HG03439 (cell line): ENCODE measurements around the gene SOX8.
"Not testable (repeated sequence)": the region's sequence is repeated elsewhere in the genome, so short reads cannot be mapped to it uniquely, and the experiment has no call there.

Experiments used
- ATAC-seq: cut with Tn5 transposase; IDR thresholded peaks from one replicate; pipeline ENCODE4 v1.9.1; 2021; ENCODE audit warnings: mild to moderate bottlenecking, moderate library complexity; ENCODE audit not compliant: unreplicated experiment

SOX8 gene

GRCh38 chr16:952321-952720 is 29.2 kb upstream of the SOX8 start:
- ATAC-seq, result no peak

DNA sequence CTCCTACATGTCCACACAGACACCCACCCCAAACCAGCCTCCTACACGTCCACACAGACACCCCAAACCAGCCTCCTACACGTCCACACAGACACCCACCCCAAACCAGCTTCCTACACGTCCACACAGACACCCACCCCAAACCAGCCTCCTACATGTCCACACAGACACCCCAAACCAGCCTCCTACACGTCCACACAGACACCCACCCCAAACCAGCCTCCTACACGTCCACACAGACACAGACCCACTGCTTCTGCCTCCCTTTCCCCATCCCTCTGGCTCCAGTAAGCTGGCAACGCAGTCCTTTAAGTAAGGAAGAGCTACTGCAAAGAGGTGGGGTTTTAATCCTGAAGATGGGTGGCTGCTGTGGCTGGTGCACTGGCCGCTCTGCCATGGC is 27.8 kb upstream of the SOX8 start:
- ATAC-seq, result not testable (repeated sequence)

DNA sequence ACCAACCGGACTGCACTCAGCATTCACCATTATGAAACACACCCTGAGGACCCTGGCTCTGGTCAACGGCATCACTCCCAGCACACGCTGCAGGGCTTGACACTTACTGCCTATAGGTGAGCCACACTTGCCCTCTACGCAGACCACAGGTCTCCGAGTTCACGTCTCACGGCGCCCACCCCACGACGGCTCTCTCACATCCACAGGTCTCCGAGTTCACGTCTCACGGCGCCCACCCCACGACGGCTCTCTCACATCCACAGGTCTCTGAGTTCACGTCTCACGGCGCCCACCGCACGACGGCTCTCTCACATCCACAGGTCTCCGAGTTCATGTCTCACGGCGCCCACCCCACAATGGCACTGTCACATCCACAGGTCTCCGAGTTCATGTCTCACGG is 25.8 kb upstream of the SOX8 start:
- not testable (repeated sequence) for ATAC-seq

DNA sequence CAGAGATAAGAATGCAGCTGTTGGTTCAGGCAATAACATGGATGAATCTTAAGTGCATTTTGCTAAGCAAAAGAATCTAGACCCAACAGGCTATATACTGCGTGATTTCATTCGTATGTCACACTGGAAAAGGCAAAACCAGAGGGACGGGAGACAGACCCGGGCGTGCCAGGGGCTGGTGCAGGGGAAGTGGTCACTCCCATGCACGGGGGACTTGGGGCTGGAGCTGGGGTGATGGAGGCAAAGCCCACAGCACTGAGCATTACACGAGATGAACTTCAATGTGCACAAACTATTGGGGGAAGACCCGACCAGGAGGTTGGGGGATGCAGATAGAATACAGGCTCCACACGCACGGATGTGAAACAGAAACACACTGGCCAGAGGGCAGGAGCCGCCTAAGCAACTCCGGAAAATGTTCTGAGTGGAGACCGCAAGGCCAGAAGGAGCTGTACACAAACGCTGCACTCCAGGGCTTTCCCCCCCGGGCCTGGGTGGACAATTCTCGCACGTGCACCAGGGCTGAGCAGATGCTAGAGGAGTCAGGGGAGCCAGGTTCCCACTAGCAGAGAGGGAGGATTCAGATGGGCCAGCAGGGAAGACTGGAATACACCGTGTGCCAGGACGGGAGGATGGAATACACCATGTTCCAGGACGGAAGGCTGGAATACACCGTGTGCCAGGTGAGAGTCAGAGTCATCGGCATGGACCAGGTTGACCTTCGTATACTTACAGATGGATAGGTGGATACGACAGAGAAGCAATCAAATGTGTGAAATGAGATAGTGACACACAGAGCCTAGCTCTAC is 22.1 kb upstream of the SOX8 start:
- ATAC-seq, result no peak

DNA sequence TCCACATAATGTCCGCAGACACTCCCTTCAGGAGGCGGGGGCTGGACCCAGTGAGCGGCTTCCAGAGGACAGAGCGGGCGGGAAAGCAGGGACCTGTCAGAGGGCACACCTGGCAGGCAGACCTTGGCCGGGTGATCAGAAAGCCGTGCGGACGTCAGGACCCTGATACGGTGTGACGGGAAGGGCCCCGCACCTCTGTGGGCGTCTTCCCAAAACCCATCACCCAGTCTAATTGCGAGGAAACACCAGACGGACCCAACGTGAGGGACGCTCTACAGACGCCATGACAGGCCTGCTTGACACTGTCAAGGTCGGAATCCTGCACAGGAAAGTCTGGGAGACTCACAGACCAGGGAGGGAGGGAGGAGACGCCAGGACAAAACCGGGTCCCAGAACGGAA is 19.2 kb upstream of the SOX8 start:
- ATAC-seq, result no peak

DNA sequence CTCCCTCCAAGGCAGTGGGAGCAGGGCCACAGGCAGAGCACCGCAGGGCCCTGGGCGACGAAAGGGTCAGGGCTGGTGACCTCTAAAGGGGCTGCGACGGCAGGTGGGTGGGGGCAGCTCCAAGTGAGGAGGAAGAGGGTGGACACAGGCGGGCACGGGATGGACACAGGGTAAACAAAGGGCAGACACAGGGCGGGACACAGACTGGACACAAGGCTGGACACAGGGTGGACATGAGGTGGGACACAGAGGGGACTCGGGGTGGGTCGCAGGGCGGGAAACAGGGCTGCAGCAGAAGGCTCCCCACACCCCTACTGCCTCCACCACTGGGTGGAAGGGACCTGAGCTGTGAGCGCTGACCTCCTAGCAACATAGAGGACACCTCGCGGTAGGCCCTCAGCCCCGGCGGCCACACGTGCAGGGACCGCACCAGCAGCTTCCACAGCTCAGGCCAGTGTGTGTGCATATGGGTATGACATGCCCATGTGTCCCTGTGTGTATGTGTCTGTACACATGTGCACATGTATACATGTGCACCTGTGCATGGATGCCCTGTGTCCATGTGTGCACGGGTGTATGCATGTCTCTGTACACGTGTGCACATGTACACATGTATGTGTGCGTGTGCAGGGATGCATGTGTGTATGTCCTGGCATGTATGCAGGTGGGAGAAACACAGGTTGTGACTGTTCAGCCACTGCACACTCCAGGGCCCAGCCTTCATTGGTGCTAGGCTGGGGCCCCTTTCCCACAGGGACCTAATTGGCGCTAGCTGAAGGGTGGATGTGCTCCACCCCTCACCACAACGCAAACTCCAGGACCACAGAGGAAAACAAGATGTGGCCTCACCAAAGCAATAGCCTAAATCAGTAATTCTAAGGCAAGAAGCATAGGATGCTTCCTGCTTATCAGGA is 18.4 kb upstream of the SOX8 start:
- ATAC-seq, result no peak

GRCh38 chr16:963913-964312 is 17.7 kb upstream of the SOX8 start:
- no peak for ATAC-seq

- ATAC-seq, result no peak
These were observed 17.1 kb upstream of the SOX8 start for GRCh38 chr16:964356-965035.

- no peak for ATAC-seq
These were observed 16.6 kb upstream of the SOX8 start for GRCh38 chr16:965036-965395.

DNA sequence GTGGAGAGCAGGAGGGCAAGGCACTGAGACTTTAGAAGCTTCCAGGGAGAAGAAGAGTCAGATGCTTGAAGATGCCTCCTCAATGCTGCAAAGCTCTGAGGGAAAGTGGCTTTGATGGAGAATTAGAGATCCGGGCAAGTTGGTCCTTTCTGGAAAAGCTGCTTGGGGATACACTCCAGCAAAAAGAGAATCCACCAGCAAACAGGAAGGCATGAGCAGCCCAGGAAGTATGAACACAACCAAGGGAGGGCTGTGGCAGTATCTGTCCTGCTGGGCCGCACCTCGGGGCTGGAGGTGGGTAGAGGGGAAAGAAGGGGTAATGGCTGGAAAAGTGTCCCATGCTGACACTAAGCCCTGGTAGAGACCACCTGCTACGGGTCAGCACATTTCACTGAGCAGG is 16.1 kb upstream of the SOX8 start:
- no peak for ATAC-seq

GRCh38 chr16:966035-966434 is 15.5 kb upstream of the SOX8 start:
- no peak for ATAC-seq

- no peak for ATAC-seq
These were observed 15.1 kb upstream of the SOX8 start for GRCh38 chr16:966505-966904.

- no peak for ATAC-seq
These were observed 14.5 kb upstream of the SOX8 start for GRCh38 chr16:967077-967541.

GRCh38 chr16:967546-968295 is 13.8 kb upstream of the SOX8 start:
- ATAC-seq, result no peak

DNA sequence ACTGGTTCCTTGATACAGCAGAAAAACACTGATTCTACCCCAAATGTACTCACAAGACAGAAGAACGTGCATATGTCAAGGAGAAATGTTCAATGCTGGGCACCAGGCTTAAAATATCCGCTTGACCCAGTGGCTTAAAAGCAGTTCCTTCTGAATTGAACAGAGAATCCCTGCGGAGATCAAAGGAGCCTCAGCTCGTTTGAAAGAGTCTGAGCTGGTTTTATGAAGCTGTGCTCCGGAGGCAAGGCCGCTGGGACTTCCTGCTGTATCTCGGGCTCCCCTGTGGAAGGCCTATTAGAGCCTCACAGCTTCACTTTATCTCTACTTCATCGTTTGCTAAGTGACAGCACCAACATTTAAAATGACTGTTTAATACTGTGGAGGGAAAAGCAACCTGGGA is 12.9 kb upstream of the SOX8 start:
- ATAC-seq, result no peak

DNA sequence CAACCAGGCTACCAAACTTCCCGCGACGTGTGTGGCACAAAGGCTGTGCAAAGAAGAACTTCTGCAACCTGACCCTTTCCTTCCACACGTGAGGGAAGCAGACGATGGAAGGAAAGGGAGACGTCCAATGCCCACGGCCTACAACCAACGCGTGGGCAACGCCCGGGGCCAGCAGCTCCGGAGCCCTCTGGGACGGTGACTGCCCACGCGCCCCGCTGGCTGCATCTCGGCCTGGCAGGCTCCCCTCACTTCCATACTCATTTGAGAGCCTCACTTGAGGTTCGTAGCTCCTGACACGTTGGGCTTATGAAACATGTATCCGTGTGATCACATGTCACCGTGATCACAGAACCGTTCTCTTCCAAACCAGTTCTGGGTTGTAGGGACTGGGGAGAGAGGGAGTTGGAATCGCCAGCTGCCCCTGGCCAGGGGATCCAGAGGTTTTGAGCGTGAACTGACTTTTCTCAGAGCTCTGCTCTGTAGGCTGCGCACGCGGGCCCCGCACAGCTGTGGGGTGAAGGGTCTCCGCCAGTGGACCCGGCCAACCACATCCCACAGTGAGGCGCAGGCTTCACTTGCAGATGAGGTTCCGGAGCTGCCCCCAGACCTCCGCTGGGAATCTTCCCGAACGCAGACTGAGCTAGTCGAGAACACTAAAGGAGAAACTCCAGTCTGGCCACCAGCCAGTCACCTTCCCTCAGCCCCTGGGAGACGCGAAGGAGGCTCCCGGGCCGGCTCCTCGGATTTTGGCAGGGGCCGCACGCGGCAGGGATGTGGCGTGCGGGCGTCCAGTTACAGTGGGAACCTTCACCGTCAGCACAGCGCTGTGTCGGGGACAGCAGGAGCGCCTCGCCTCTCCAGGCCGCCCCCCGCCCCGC is 11.8 kb upstream of the SOX8 start:
- ATAC-seq, result no peak

- ATAC-seq, result peak; percentile 13
These were observed 11.2 kb upstream of the SOX8 start for GRCh38 chr16:970386-970765.

DNA sequence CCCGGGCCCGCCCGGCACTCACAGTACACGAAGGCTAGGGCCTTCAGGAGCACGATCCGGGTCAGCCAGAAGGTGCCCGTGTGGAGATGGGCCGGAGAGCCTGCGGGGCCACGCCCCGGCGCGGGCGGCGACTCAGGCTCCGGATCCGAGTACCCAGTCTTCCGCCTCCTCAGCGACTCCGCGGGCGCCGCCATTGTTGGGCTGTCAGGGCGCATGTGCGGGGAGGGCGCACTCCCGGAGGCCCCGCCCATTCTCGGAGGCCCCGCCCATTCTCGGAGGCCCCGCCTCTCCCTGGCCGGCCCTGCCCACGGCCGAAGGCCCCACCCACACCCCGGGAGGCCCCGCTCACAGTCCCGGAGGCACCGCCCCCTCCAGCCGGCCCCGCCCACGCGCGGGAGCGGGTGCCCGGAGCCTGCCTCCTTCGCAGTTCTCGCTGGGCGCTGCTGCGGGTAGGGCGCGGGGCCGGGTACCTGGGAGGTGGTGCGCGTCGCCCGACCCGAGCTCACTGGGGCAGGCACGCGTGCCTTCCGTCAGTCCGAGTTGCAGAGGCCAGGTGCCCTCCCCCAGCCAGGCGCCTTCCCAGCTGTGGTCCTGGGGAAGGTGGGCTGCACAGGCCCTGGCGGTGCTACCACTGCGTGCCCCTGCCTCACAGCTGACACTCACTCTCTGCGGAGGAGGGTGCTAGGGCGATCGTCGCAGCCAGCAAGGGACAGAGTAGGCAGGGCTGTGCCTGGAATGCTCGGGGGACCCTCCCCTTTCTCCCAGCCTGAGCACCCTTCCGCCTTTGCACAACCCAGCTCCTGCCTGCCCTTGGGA is 10.6 kb upstream of the SOX8 start, which contains the start of gene LMF1:
Gene LMF1, minus strand, starts transcription at position 219 of the 816 bp plus-strand sequence. Its CDS starts 4 bp downstream, at position 215.
- ATAC-seq, result peak; percentile 80

DNA sequence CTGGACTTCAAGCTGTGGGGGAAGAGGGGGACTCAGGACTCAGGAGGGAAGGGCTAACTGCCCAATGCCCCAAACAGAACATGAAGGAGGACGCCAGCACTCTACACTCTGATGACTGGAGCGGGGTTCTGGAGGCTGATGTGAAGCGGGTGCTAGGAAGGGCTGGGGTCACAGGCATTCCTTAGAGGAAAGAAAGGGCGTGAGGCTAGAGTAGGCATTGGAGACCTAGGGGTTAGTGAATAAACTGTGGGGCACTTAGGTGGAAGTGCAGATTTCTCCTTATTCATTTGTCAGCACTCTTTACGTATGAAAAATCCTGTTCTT is 10.0 kb upstream of the SOX8 start:
- ATAC-seq, result peak; percentile 1
